Raji (cell line): Measurements from ENCODE around the gene GTF2A1L.

Source experiments
- POLR2A ChIP-seq: IDR thresholded peaks from 2 replicates; pipeline ENCODE4 v1.6.1; 2011; ENCODE audit warnings: low read depth, low read length, control low read depth; ENCODE audit not compliant: insufficient read depth

Gene GTF2A1L

GRCh38 chr2:48617618-48618017, at the start of gene GTF2A1L:
TSS of gene GTF2A1L (plus strand) at chr2:48617856. CDS start at chr2:48617875, 19 bp downstream.
- TF ChIP-seq POLR2A: no peak

- no peak for TF ChIP-seq POLR2A
These were observed 49.1 kb upstream of the GTF2A1L start for GRCh38 chr2:48568547-48568946.

GRCh38 chr2:48569433-48569832, 48.2 kb upstream of the GTF2A1L start:
- no peak for TF ChIP-seq POLR2A

DNA sequence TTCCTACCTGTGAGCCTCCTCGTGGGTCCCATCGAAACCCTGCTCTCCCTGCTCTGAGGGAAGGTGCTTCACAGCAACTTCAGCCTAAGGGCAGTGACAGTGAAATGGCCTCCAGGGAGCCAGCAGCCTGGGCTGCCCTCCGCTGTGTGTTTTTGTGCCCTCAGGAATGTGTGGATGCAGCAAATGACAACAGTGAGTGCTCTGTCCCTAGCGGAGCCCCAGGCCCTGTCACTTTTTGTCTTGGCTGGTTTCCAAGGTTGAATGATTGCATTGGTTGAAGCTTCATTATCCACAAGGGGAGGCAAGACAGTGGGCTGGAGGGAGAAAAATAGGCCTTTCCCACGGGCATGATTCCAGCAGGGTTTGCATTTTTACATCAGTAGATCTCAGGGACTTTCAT, 44.8 kb upstream of the GTF2A1L start:
- TF ChIP-seq POLR2A: no peak

GRCh38 chr2:48574353-48575287, 43.0 kb upstream of the GTF2A1L start:
- TF ChIP-seq POLR2A: no peak

- no peak for TF ChIP-seq POLR2A
These were observed 39.3 kb upstream of the GTF2A1L start for GRCh38 chr2:48578313-48578712.

DNA sequence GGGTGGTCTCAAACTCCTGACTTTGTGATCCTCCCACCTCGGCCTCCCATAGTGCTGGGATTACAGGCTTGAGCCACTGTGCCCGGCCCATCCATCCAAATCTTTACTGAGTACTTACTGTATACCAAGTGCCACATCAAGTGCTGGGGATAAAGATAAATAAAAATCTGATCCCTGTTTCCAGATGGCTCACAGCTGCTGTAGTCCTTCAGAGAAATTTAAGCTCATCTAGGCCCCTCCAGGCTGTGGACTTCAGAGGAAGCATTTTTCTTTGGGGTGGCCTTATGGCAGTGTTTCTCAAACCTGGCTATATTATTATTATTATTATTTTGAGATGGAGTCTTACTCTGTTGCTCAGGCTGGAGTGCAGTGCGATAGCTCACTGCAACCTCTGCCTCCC, 33.7 kb upstream of the GTF2A1L start:
- no peak for TF ChIP-seq POLR2A

GRCh38 chr2:48584551-48584950, 33.1 kb upstream of the GTF2A1L start:
- no peak for TF ChIP-seq POLR2A

DNA sequence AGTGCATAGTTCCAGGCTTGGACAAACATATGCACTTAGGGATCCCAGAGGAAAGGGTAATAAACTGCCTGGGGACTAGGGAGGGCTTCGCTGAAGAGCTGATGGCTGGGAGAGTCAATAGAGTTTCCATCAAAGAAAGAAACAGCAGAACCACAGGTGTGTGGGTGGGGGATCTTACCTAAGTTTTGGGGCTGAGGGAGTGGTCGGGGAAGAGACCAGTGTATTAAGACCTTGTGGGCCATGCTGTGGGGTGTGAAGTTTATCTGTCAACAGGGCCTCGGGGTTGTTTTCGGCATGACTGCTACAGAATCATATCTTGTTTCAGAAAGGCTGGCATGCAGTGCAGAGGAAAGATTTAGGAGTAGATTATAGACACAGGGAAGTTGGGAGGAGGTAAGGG, 31.2 kb upstream of the GTF2A1L start:
- TF ChIP-seq POLR2A: no peak

GRCh38 chr2:48587560-48587959, 30.1 kb upstream of the GTF2A1L start:
- TF ChIP-seq POLR2A: no peak

GRCh38 chr2:48587961-48588360, 29.7 kb upstream of the GTF2A1L start:
- TF ChIP-seq POLR2A: no peak

- TF ChIP-seq POLR2A: no peak
These were observed 28.9 kb upstream of the GTF2A1L start for GRCh38 chr2:48588745-48589144.

- no peak for TF ChIP-seq POLR2A
These were observed 28.4 kb upstream of the GTF2A1L start for GRCh38 chr2:48589170-48589767.

- TF ChIP-seq POLR2A: no peak
These were observed 27.6 kb upstream of the GTF2A1L start for GRCh38 chr2:48590017-48590416.

DNA sequence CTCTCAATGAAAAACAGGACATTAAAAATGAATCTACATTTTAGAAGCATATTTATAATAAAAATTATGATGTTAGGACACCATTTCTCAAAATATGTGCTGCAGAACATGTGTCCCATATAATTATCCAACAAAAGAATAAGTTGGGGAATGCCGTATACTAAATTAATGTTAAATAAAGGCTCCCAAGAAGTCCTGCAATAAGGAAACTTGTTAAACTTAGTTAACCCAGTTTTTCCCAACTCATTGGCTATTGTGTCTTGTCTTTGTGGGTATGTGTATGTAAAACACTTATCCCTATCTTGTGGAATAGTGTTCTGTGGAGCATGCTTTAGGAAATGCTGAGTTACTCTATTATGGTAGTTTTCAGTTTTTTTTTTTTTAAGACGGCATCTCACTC, 25.6 kb upstream of the GTF2A1L start:
- TF ChIP-seq POLR2A: no peak

GRCh38 chr2:48597492-48597891, 20.2 kb upstream of the GTF2A1L start:
- TF ChIP-seq POLR2A: no peak
